HepG2 (cell line): ENCODE measurements around the gene GALNT16. TPM values are rescaled to one million over a fixed set of nuclear protein-coding genes. Genes with fewer than 3 reads are reported as not detected.

ENCODE experiments used
- ATAC-seq: fragments of 200-7000 bp; cut with Tn5 transposase; 3 replicates; pipeline ENCODE4 v1.9.1; 2020; ENCODE audit warnings: mild to moderate bottlenecking, moderate library complexity
- BruUV-seq: library from RNA; stranded (reverse); fragments of 400-500 nt; replicated peaks from 2 replicates; lab custom pipeline; 2021; lab: Mats Ljungman, UMichigan
- CTCF ChIA-PET: fragments of 300-600 bp; formaldehyde crosslinking; extraction: SDS; loops from one replicate; lab custom pipeline; 2021; ENCODE audit warnings: low total read pairs, inconsistent platforms, low intra/inter-chr PET ratio; lab: Yijun Ruan, JAX
- POLR2A ChIA-PET: fragments of 350-600 bp; sonication (Branson Sonifier 250); formaldehyde crosslinking; loops from one replicate; lab custom pipeline; 2020; ENCODE audit warnings: antibody characterized with exemption, inconsistent platforms; lab: Yijun Ruan, JAX
- DNase-seq: peaks from one replicate; pipeline ENCODE4 v3.0.0-alpha.2; 2015; ENCODE audit warnings: low spot score
- FAIRE-seq: peaks from 3 replicates; lab custom pipeline; 2011; peaks lifted over from hg19 to GRCh38; lab: Jason Lieb, UNC
- H2AFZ ChIP-seq: one replicate; pipeline ENCODE4 v1.6.1; 2011; ENCODE audit warnings: low read length, inconsistent platforms
- H3K27ac ChIP-seq: fragments of 300-600 bp; 3 replicates; pipeline ENCODE4 v1.8.0; 2011; ENCODE audit warnings: mixed run types, mild to moderate bottlenecking, mixed read lengths, low read length, inconsistent platforms; ENCODE audit not compliant: insufficient read depth; ENCODE audit errors: extremely low read length
- H3K27me3 ChIP-seq, 2 experiments: fragments of 200-600 bp in 1 of 2; 2 replicates in 1 of 2; 3 replicates in 1 of 2; pipeline versions ENCODE4 v1.6.0 to v1.8.0; 2011; ENCODE audit warnings: low read length in 2 of 2, mild to moderate bottlenecking in 2 of 2, moderate library complexity in 2 of 2, inconsistent platforms in 1 of 2; ENCODE audit not compliant: insufficient read depth in 2 of 2, control insufficient read depth in 1 of 2
- H3K36me3 ChIP-seq, 2 experiments: fragments of 200-600 bp in 1 of 2; replicated peaks in 1 of 2; 2 replicates in 1 of 2; 3 replicates in 1 of 2; pipeline versions ENCODE4 v1.5.1 to v1.8.0; 2011; ENCODE audit warnings: low read length in 2 of 2, inconsistent platforms in 1 of 2; ENCODE audit not compliant: insufficient read depth in 2 of 2, control insufficient read depth in 1 of 2
- H3K4me1 ChIP-seq: 2 replicates; pipeline ENCODE4 v1.5.1; 2012; ENCODE audit warnings: low read length, inconsistent platforms; ENCODE audit not compliant: insufficient read depth
- H3K4me2 ChIP-seq: 2 replicates; pipeline ENCODE4 v1.6.0; 2011; ENCODE audit warnings: low read depth, low read length, inconsistent platforms
- H3K4me3 ChIP-seq, 3 experiments: fragments of 200-600 bp in 1 of 3; sonication (generic), shearing (Covaris generic) in 1 of 3; replicated peaks in 1 of 3; 2 replicates each; pipeline ENCODE4 v1.5.1; 2011 to 2016; ENCODE audit warnings: low read length in 3 of 3, inconsistent platforms in 2 of 3, low read depth in 2 of 3, mild to moderate bottlenecking in 2 of 3, control low read depth in 1 of 3, mixed read lengths in 1 of 3; ENCODE audit not compliant: insufficient read depth in 1 of 3
- H3K79me2 ChIP-seq: one replicate; pipeline ENCODE4 v1.6.1; 2011; ENCODE audit warnings: low read length, inconsistent platforms; ENCODE audit not compliant: insufficient read depth
- H3K9ac ChIP-seq: 2 replicates; pipeline ENCODE4 v1.6.0; 2011; ENCODE audit warnings: mild to moderate bottlenecking, low read depth, low read length, inconsistent platforms; ENCODE audit not compliant: insufficient read depth
- H3K9me3 ChIP-seq: 2 replicates; pipeline ENCODE4 v1.5.1; 2012; ENCODE audit warnings: mild to moderate bottlenecking, low read length
- H4K20me1 ChIP-seq: 2 replicates; pipeline ENCODE4 v1.6.0; 2011; ENCODE audit warnings: inconsistent platforms, mild to moderate bottlenecking, low read length, moderate library complexity; ENCODE audit not compliant: insufficient read depth
- ATAD3A ChIP-seq: sonication (generic); formaldehyde crosslinking; IDR thresholded peaks from 2 replicates; pipeline ENCODE4 v1.4.0; 2020; ENCODE audit warnings: missing genetic modification reagents
- FOXK2 ChIP-seq: fragments of 450-650 bp; IDR thresholded peaks from 2 replicates; pipeline ENCODE4 v1.6.1; 2016
- HIVEP1 ChIP-seq: sonication (generic); formaldehyde crosslinking; IDR thresholded peaks from 2 replicates; pipeline ENCODE4 v1.4.0; 2020; ENCODE audit warnings: mild to moderate bottlenecking, missing genetic modification reagents
- MEIS2 ChIP-seq: sonication (generic); formaldehyde crosslinking; IDR thresholded peaks from 2 replicates; pipeline ENCODE4 v1.9.0; 2021; ENCODE audit warnings: mild to moderate bottlenecking, missing genetic modification reagents
- PRPF4 ChIP-seq: fragments of 200-400 bp; formaldehyde crosslinking; IDR thresholded peaks from 2 replicates; pipeline ENCODE4 v1.6.1; 2016; ENCODE audit warnings: low read length, low read depth; ENCODE audit not compliant: poor library complexity, severe bottlenecking
- ZBTB39 ChIP-seq: sonication (generic); formaldehyde crosslinking; IDR thresholded peaks from 2 replicates; pipeline ENCODE4 v1.5.0; 2020; ENCODE audit warnings: missing genetic modification reagents
- ZNF12 ChIP-seq: sonication (generic); formaldehyde crosslinking; IDR thresholded peaks from 2 replicates; pipeline ENCODE4 v1.5.0; 2020; ENCODE audit warnings: missing genetic modification reagents
- ZNF142 ChIP-seq: sonication (generic); formaldehyde crosslinking; IDR thresholded peaks from 2 replicates; pipeline ENCODE4 v1.4.0; 2020; ENCODE audit warnings: missing genetic modification reagents
- ZNF33A ChIP-seq: sonication (generic); formaldehyde crosslinking; IDR thresholded peaks from 2 replicates; pipeline ENCODE4 v1.5.1; 2020; ENCODE audit warnings: missing genetic modification reagents, mild to moderate bottlenecking, moderate library complexity, borderline replicate concordance
- ZNF362 ChIP-seq: sonication (generic); formaldehyde crosslinking; IDR thresholded peaks from 2 replicates; pipeline ENCODE4 v1.4.0; 2020; ENCODE audit warnings: missing genetic modification reagents, mild to moderate bottlenecking, borderline replicate concordance
- ZNF468 ChIP-seq: sonication (generic); formaldehyde crosslinking; IDR thresholded peaks from 2 replicates; pipeline ENCODE4 v1.8.0; 2022; ENCODE audit warnings: mild to moderate bottlenecking, moderate library complexity, missing genetic modification reagents
- ZNF652 ChIP-seq: IDR thresholded peaks from 2 replicates; pipeline ENCODE4 v1.6.1; 2016; ENCODE audit warnings: low read depth, borderline replicate concordance
- ZNF83 ChIP-seq: sonication (generic); formaldehyde crosslinking; IDR thresholded peaks from 2 replicates; pipeline ENCODE4 v1.4.0; 2020; ENCODE audit warnings: missing genetic modification reagents, mild to moderate bottlenecking, borderline replicate concordance
- WGBS: methylation state at CpG from one replicate; pipeline ENCODE4 v1.1.6; 2017; ENCODE audit warnings: low lambda C conversion rate; 5-methylcytosine and 5-hydroxymethylcytosine counted together
- in situ Hi-C: cut with HindIII; loops from 2 replicates; pipeline ENCODE4 v1.10.0; 2017; ENCODE audit warnings: low pct_unique_long_range_greater_than_20kb; ENCODE audit not compliant: extremely low pct_ligation_motif_present
- intact Hi-C: fragments of 100-400 bp; cut with micrococcal nuclease; formaldehyde crosslinking; loops from one replicate; pipeline ENCODE4 v1.10.0; 2022; ENCODE audit not compliant: unreplicated experiment
- polyA plus RNA-seq, 8 experiments: library from polyadenylated mRNA; depleted of rRNA in 3 of 8; stranded (reverse) in 7 of 8; unstranded in 1 of 8; fragments of >200 nt; fragmentation: Illumina TruSeq in 4 of 8; extraction: Trizol in 4 of 8; gene quantifications; 2 replicates each; pipeline versions ENCODE4 v1.2.1 to v1.2.3, GENCODE V29; 2011 to 2016; ENCODE audit warnings: low read depth in 4 of 8, missing spikeins in 1 of 8, mixed read lengths in 1 of 8; ENCODE audit not compliant: insufficient read depth in 1 of 8
- total RNA-seq, 5 experiments: library from RNA; depleted of rRNA; stranded (reverse); fragments of >200 nt; fragmentation: Illumina TruSeq; extraction: Trizol; gene quantifications; 2 replicates each; pipeline ENCODE4 v1.2.3, GENCODE V29; 2016; ENCODE audit warnings: low read depth in 1 of 5

Gene GALNT16
- total and polyA plus RNA-seq, 2 of the 13 experiments (the other 11 are each of a cell fraction or from before 2014, with no cell fraction given): 0.54 to 0.82 TPM

- no peak for TF ChIP-seq ZNF362
- no peak for TF ChIP-seq HIVEP1
- TF ChIP-seq ATAD3A: no peak
- TF ChIP-seq ZNF33A: no peak
- TF ChIP-seq ZNF468 (CRISPR knock-in tag): no peak
- no peak for TF ChIP-seq PRPF4
- TF ChIP-seq ZNF652 (CRISPR knock-in tag): no peak
- TF ChIP-seq ZNF83 (CRISPR knock-in tag): no peak
These were observed 12.1 kb upstream of the GALNT16 start (continued) for GRCh38 chr14:69247676-69248440.

- CTCF ChIA-PET: no interaction called here
- TF ChIP-seq ZNF12 (CRISPR knock-in tag): no peak
- TF ChIP-seq MEIS2: no peak
- TF ChIP-seq ZNF142 (CRISPR knock-in tag): no peak
- TF ChIP-seq FOXK2: no peak
- no peak for TF ChIP-seq ZBTB39 (CRISPR knock-in tag)
These were observed 10.4 kb upstream of the GALNT16 start for GRCh38 chr14:69249603-69250002.

More at GRCh38 chr14:69249603-69250002, 10.4 kb upstream of the GALNT16 start:
- no peaks in the 10 kb centered on the region for H3K9me3 ChIP-seq
- ATAC-seq (no peak), FAIRE-seq (no peak), DNase-seq (no peak)
- in situ Hi-C loops (loop anchor here (10.0 kb wide), 1 partner anchor 215 kb away; no protein-coding TSS in a partner anchor), intact Hi-C loops (no loop called here)
- H4K20me1 ChIP-seq: no peaks in the 10 kb centered on the region
- 51% methylated on average over 5 of the region's 5 CpGs for whole genome bisulfite sequencing
- no peak overlapping the region for H3K9ac ChIP-seq
- H3K27ac ChIP-seq: no peak overlapping the region
- H3K4me3 ChIP-seq: no peak overlapping the region
- H3K79me2 ChIP-seq: no peaks in the 10 kb centered on the region
- no peak overlapping the region for H3K4me2 ChIP-seq
- POLR2A ChIA-PET: no interaction called here
- no peaks in the 10 kb centered on the region; a peak in 1 of 5 replicates for H3K36me3 ChIP-seq
- no TSS peak for BruUV-seq
- H3K27me3 ChIP-seq: peaks cover 0 to 20% of the 10 kb centered on the region in 2 experiments; a peak in 3 of 5 replicates
- H2AFZ ChIP-seq: no peak overlapping the region
- H3K4me1 ChIP-seq: no peaks in the 10 kb centered on the region
